Activated naive CD8-positive, alpha-beta T cell treated with anti-CD3 and anti-CD28 coated beads, Interleukin-2, amount 10 ng/mL, durations not matched to agents 7 days and 5 days (primary cell): ENCODE data around the gene RHOG. TPM values are rescaled to one million over a fixed set of nuclear protein-coding genes. Genes with fewer than 3 reads are reported as not detected.
A peak's percentile ranks its signal among the peaks of the same experiment; 100 is the strongest.

ENCODE experiments used
- ATAC-seq: fragments of 150-1000 bp; cut with Tn5 transposase; one replicate; pipeline ENCODE4 v1.10.0; 2021; ENCODE audit warnings: low read depth, moderate library complexity
- POLR2A ChIA-PET: fragments of 350-600 bp; sonication (Branson Sonifier 250); formaldehyde crosslinking; loops from one replicate; lab custom pipeline; 2021; ENCODE audit warnings: antibody characterized with exemption; lab: Charles Lee
- DNase-seq: peaks from one replicate; pipeline ENCODE4 v3.0.0; 2021
- H3K27ac Mint-ChIP-seq: one replicate; pipeline ENCODE4 v1.8.0; 2022; ENCODE audit warnings: mild to moderate bottlenecking, mixed read lengths
- H3K27me3 Mint-ChIP-seq: one replicate; pipeline ENCODE4 v1.8.0; 2022; ENCODE audit warnings: mild to moderate bottlenecking, moderate library complexity, mixed read lengths
- H3K36me3 Mint-ChIP-seq: one replicate; pipeline ENCODE4 v1.8.0; 2021; ENCODE audit warnings: mild to moderate bottlenecking, mixed read lengths
- H3K4me1 Mint-ChIP-seq: one replicate; pipeline ENCODE4 v1.8.0; 2021; ENCODE audit warnings: mixed read lengths
- H3K4me3 Mint-ChIP-seq: one replicate; pipeline ENCODE4 v1.8.0; 2022; ENCODE audit warnings: mild to moderate bottlenecking, moderate library complexity, mixed read lengths
- H3K9me3 Mint-ChIP-seq: one replicate; pipeline ENCODE4 v1.8.0; 2021; ENCODE audit warnings: mixed read lengths
- total RNA-seq, 2 experiments: library from RNA; stranded (reverse); gene quantifications; one replicate each; pipeline ENCODE4 v1.2.3, GENCODE V29; 2021

The RHOG gene
- total RNA-seq, result 100 to 1,000 TPM; 154 to 159 TPM

- POLR2A ChIA-PET, result interaction anchor here (0.6 to 8.1 kb wide), 28 partner anchors 9 to 255 kb away, joined by 3 to 254 read pairs (median 4); partner anchors contain the start of genes NUP98, PGAP2 and STIM1
- H3K9me3 Mint-ChIP-seq, result no peaks in the 10 kb centered on the region
- H3K4me1 Mint-ChIP-seq, result peaks cover 45% of the 10 kb centered on the region
- peak within 1 kb of the TSS; percentile 98 for H3K27ac Mint-ChIP-seq
- H3K36me3 Mint-ChIP-seq, result peaks cover 23% of the 10 kb centered on the region
- DNase-seq (peak; percentile 81), ATAC-seq (no peak)
- H3K27me3 Mint-ChIP-seq, result no peaks in the 10 kb centered on the region
- peak within 1 kb of the TSS; percentile 98 for H3K4me3 Mint-ChIP-seq
Measured at GRCh38 chr11:3840870-3841425, at the start of gene RHOG. Gene RHOG, minus strand, starts transcription at chr11:3840959. Its CDS starts 12,821 bp downstream, at chr11:3828138.

- Mint-ChIP-seq H3K4me3 (no peak overlapping the region), H3K27me3 (no peaks in the 10 kb centered on the region), H3K9me3 (no peaks in the 10 kb centered on the region), H3K27ac (no peak overlapping the region), H3K4me1 (peaks cover 37% of the 10 kb centered on the region), H3K36me3 (peaks cover 23% of the 10 kb centered on the region)
- DNase-seq (no peak), ATAC-seq (no peak)
- POLR2A ChIA-PET, result interaction anchor here (1.2 kb wide), 1 partner anchor 35 kb away, joined by 4 read pairs; the partner anchor contains the start of gene STIM1
Measured at GRCh38 chr11:3890014-3890413, 49.3 kb upstream of the RHOG start.

- DNase-seq (no peak), ATAC-seq (no peak)
- Mint-ChIP-seq H3K36me3 (peaks cover 25% of the 10 kb centered on the region), H3K9me3 (no peaks in the 10 kb centered on the region), H3K4me3 (no peak overlapping the region), H3K27ac (no peak overlapping the region), H3K27me3 (no peaks in the 10 kb centered on the region), H3K4me1 (peaks cover 37% of the 10 kb centered on the region)
- POLR2A ChIA-PET, result no interaction called here
Measured at GRCh38 chr11:3888876-3889275, 48.1 kb upstream of the RHOG start.

- H3K4me1 Mint-ChIP-seq, result peaks cover 28% of the 10 kb centered on the region
- no peak for ATAC-seq
Measured at GRCh38 chr11:3886985-3887384, 46.2 kb upstream of the RHOG start.

GRCh38 chr11:3885855-3886254 is 45.1 kb upstream of the RHOG start:
- POLR2A ChIA-PET, result no interaction called here
- H3K9me3 Mint-ChIP-seq, result no peaks in the 10 kb centered on the region
- DNase-seq (no peak), ATAC-seq (no peak)
- peaks cover 15% of the 10 kb centered on the region for H3K36me3 Mint-ChIP-seq
- H3K4me1 Mint-ChIP-seq, result peaks cover 30% of the 10 kb centered on the region
- no peak overlapping the region for H3K27ac Mint-ChIP-seq
- H3K4me3 Mint-ChIP-seq, result no peak overlapping the region
- no peaks in the 10 kb centered on the region for H3K27me3 Mint-ChIP-seq

More at GRCh38 chr11:3886985-3887384, 46.2 kb upstream of the RHOG start:
- Mint-ChIP-seq H3K9me3 (no peaks in the 10 kb centered on the region), H3K4me3 (no peak overlapping the region), H3K36me3 (peaks cover 19% of the 10 kb centered on the region), H3K27ac (no peak overlapping the region), H3K27me3 (no peaks in the 10 kb centered on the region)
- DNase-seq, result no peak
- POLR2A ChIA-PET, result no interaction called here

GRCh38 chr11:3882655-3883054 is 41.9 kb upstream of the RHOG start:
- Mint-ChIP-seq H3K4me1 (peaks cover 50% of the 10 kb centered on the region), H3K4me3 (no peak overlapping the region), H3K9me3 (no peaks in the 10 kb centered on the region), H3K27ac (no peak overlapping the region), H3K27me3 (no peaks in the 10 kb centered on the region), H3K36me3 (peaks cover 13% of the 10 kb centered on the region)
- DNase-seq, result no peak
- ATAC-seq, result no peak
- POLR2A ChIA-PET, result interaction anchor here (0.8 to 0.9 kb wide), 2 partner anchors 28 to 46 kb away, joined by 4 to 5 read pairs; no protein-coding TSS in a partner anchor

- DNase-seq (no peak), ATAC-seq (peak; percentile 17)
- peaks cover 55% of the 10 kb centered on the region for H3K4me1 Mint-ChIP-seq
- no peaks in the 10 kb centered on the region for H3K9me3 Mint-ChIP-seq
- POLR2A ChIA-PET, result interaction anchor here (2.3 kb wide), 1 partner anchor 25 kb away, joined by 11 read pairs; the partner anchor contains the start of gene STIM1
- H3K36me3 Mint-ChIP-seq, result peaks cover 7% of the 10 kb centered on the region
- H3K4me3 Mint-ChIP-seq, result no peak overlapping the region
- H3K27ac Mint-ChIP-seq, result peak overlapping the region; percentile 37
- H3K27me3 Mint-ChIP-seq, result no peaks in the 10 kb centered on the region
Measured at GRCh38 chr11:3880724-3881123, 40.0 kb upstream of the RHOG start.

- POLR2A ChIA-PET, result interaction anchor here (2.3 kb wide), 1 partner anchor 25 kb away, joined by 11 read pairs; the partner anchor contains the start of gene STIM1
- Mint-ChIP-seq H3K27me3 (no peaks in the 10 kb centered on the region), H3K36me3 (peaks cover 7% of the 10 kb centered on the region), H3K4me3 (no peak overlapping the region), H3K4me1 (peaks cover 55% of the 10 kb centered on the region), H3K27ac (peak overlapping the region; percentile 34), H3K9me3 (no peaks in the 10 kb centered on the region)
- no peak for DNase-seq
- ATAC-seq, result peak; percentile 11
Measured at GRCh38 chr11:3879967-3880542, 39.3 kb upstream of the RHOG start.

- Mint-ChIP-seq H3K27ac (peak overlapping the region; percentile 34), H3K36me3 (peaks cover 9% of the 10 kb centered on the region), H3K4me1 (peaks cover 55% of the 10 kb centered on the region), H3K9me3 (no peaks in the 10 kb centered on the region), H3K4me3 (no peak overlapping the region), H3K27me3 (no peaks in the 10 kb centered on the region)
- ATAC-seq (peak; percentile 49), DNase-seq (no peak)
- POLR2A ChIA-PET, result interaction anchor here (2.3 kb wide), 1 partner anchor 24 kb away, joined by 11 read pairs; the partner anchor contains the start of gene STIM1
Measured at GRCh38 chr11:3879216-3879966, 38.6 kb upstream of the RHOG start.

GRCh38 chr11:3878258-3878584 is 37.5 kb upstream of the RHOG start:
- H3K27ac Mint-ChIP-seq, result no peak overlapping the region
- H3K9me3 Mint-ChIP-seq, result no peaks in the 10 kb centered on the region
- H3K27me3 Mint-ChIP-seq, result no peaks in the 10 kb centered on the region
- ATAC-seq (no peak), DNase-seq (no peak)
- peaks cover 53% of the 10 kb centered on the region for H3K4me1 Mint-ChIP-seq
- POLR2A ChIA-PET, result interaction anchor here (0.9 to 1.3 kb wide), 2 partner anchors 23 to 37 kb away, joined by 3 read pairs; partner anchors contain the start of genes RHOG and STIM1
- H3K4me3 Mint-ChIP-seq, result no peak overlapping the region
- peaks cover 10% of the 10 kb centered on the region for H3K36me3 Mint-ChIP-seq

- Mint-ChIP-seq H3K36me3 (peaks cover 11% of the 10 kb centered on the region), H3K4me1 (peaks cover 47% of the 10 kb centered on the region), H3K27ac (no peak overlapping the region), H3K27me3 (no peaks in the 10 kb centered on the region), H3K4me3 (no peak overlapping the region), H3K9me3 (no peaks in the 10 kb centered on the region)
- POLR2A ChIA-PET, result interaction anchor here (0.9 to 1.3 kb wide), 3 partner anchors 22 to 70 kb away, joined by 3 to 5 read pairs (median 3); partner anchors contain the start of genes RHOG and STIM1
- DNase-seq (no peak), ATAC-seq (no peak)
Measured at GRCh38 chr11:3877364-3878257, 36.9 kb upstream of the RHOG start.

- Mint-ChIP-seq H3K4me1 (peaks cover 53% of the 10 kb centered on the region), H3K27ac (no peak overlapping the region), H3K27me3 (no peaks in the 10 kb centered on the region), H3K9me3 (no peaks in the 10 kb centered on the region), H3K4me3 (no peak overlapping the region), H3K36me3 (peaks cover 13% of the 10 kb centered on the region)
- ATAC-seq (no peak), DNase-seq (no peak)
- POLR2A ChIA-PET, result interaction anchor here (1.0 kb wide), 1 partner anchor 71 kb away, joined by 5 read pairs; no protein-coding TSS in a partner anchor
Measured at GRCh38 chr11:3876613-3877012, 35.9 kb upstream of the RHOG start.
